WTC11 (cell line): ENCODE measurements around the gene DNTT. TPM values are rescaled to one million over a fixed set of nuclear protein-coding genes. Genes with fewer than 3 reads are reported as not detected.

Source experiments
- ATAC-seq: fragments of 200-7000 bp; cut with Tn5 transposase; 2 replicates; pipeline ENCODE4 v1.10.0; 2021; ENCODE audit warnings: mild to moderate bottlenecking, moderate library complexity
- CTCF ChIA-PET: fragments of 300-600 bp; sonication (Branson Sonifier 250); formaldehyde crosslinking; loops from one replicate; lab custom pipeline; 2021; ENCODE audit warnings: antibody characterized with exemption; lab: Charles Lee
- POLR2A ChIA-PET: fragments of 350-600 bp; sonication (Branson Sonifier 250); formaldehyde crosslinking; loops from one replicate; lab custom pipeline; 2021; ENCODE audit warnings: antibody characterized with exemption; lab: Charles Lee
- DNase-seq: peaks from one replicate; pipeline ENCODE4 v3.0.0; 2021; ENCODE audit warnings: low spot score
- H3K27ac Mint-ChIP-seq: 2 replicates; pipeline ENCODE4 v1.8.0; 2021; ENCODE audit warnings: mixed read lengths
- H3K27me3 Mint-ChIP-seq: 2 replicates; pipeline ENCODE4 v1.8.0; 2021; ENCODE audit warnings: low read depth, mild to moderate bottlenecking, moderate library complexity, mixed read lengths
- H3K36me3 Mint-ChIP-seq: 2 replicates; pipeline ENCODE4 v1.8.0; 2021; ENCODE audit warnings: mixed read lengths
- H3K4me1 Mint-ChIP-seq: 2 replicates; pipeline ENCODE4 v1.8.0; 2022; ENCODE audit warnings: mixed read lengths
- H3K4me3 Mint-ChIP-seq: 2 replicates; pipeline ENCODE4 v1.8.0; 2021; ENCODE audit warnings: mild to moderate bottlenecking, moderate library complexity, mixed read lengths
- H3K9me3 Mint-ChIP-seq: 2 replicates; pipeline ENCODE4 v1.8.0; 2021; ENCODE audit warnings: mixed read lengths
- ATF1 ChIP-seq: sonication (generic); formaldehyde crosslinking; IDR thresholded peaks from 2 replicates; pipeline ENCODE4 v1.8.1; 2023; ENCODE audit warnings: mild to moderate bottlenecking, moderate library complexity, missing genetic modification reagents
- CBFB ChIP-seq: sonication (generic); formaldehyde crosslinking; IDR thresholded peaks from 2 replicates; pipeline ENCODE4 v1.8.1; 2022; ENCODE audit warnings: mild to moderate bottlenecking, low read depth, missing genetic modification reagents
- CREM ChIP-seq: sonication (generic); formaldehyde crosslinking; IDR thresholded peaks from 2 replicates; pipeline ENCODE4 v1.8.1; 2022; ENCODE audit warnings: mild to moderate bottlenecking, missing genetic modification reagents, moderate library complexity
- EMX1 ChIP-seq: fragments of 250-450 bp; sonication (Bioruptor Pico); IDR thresholded peaks from 2 replicates; pipeline ENCODE4 v1.8.0; 2021; ENCODE audit warnings: mild to moderate bottlenecking
- FOXK1 ChIP-seq: sonication (generic); formaldehyde crosslinking; IDR thresholded peaks from 2 replicates; pipeline ENCODE4 v1.8.0; 2022; ENCODE audit warnings: mild to moderate bottlenecking, moderate library complexity, missing genetic modification reagents
- FOXP1 ChIP-seq: sonication (generic); formaldehyde crosslinking; IDR thresholded peaks from 2 replicates; pipeline ENCODE4 v1.8.0; 2022; ENCODE audit warnings: missing genetic modification reagents, mild to moderate bottlenecking, moderate library complexity, borderline replicate concordance
- MXD4 ChIP-seq: fragments of 250-450 bp; sonication (Bioruptor Pico); IDR thresholded peaks from 2 replicates; pipeline ENCODE4 v1.8.0; 2021; ENCODE audit warnings: mild to moderate bottlenecking, moderate library complexity, borderline replicate concordance
- NFATC4 ChIP-seq: fragments of 250-450 bp; sonication (Bioruptor Pico); IDR thresholded peaks from 2 replicates; pipeline ENCODE4 v1.9.0; 2021; ENCODE audit warnings: mild to moderate bottlenecking
- NR3C1 ChIP-seq: sonication (generic); formaldehyde crosslinking; conservative IDR thresholded peaks from 2 replicates; pipeline ENCODE4 v1.8.1; 2023; ENCODE audit warnings: low read depth, mild to moderate bottlenecking, missing genetic modification reagents
- ZBTB21 ChIP-seq: sonication (generic); formaldehyde crosslinking; IDR thresholded peaks from 2 replicates; pipeline ENCODE4 v1.8.1; 2023; ENCODE audit warnings: mild to moderate bottlenecking, missing genetic modification reagents, borderline replicate concordance
- ZNF423 ChIP-seq: fragments of 250-450 bp; sonication (Bioruptor Pico); IDR thresholded peaks from 2 replicates; pipeline ENCODE4 v2.1.2; 2022; ENCODE audit warnings: mild to moderate bottlenecking, moderate library complexity
- total RNA-seq: library from RNA; stranded (reverse); gene quantifications from 3 replicates; pipeline ENCODE4 v1.2.3, GENCODE V29; 2021
- TF ChIP-seq, protein P1 (sequence below): fragments of 250-450 bp; sonication (Bioruptor Pico); IDR thresholded peaks from 2 replicates; pipeline ENCODE4 v1.9.0; 2021; ENCODE audit warnings: moderate library complexity, mild to moderate bottlenecking, inconsistent platforms, borderline replicate concordance
- TF ChIP-seq, protein P2 (sequence below): fragments of 250-450 bp; sonication (Bioruptor Pico); IDR thresholded peaks from 2 replicates; pipeline ENCODE4 v1.8.0; 2021; ENCODE audit warnings: mild to moderate bottlenecking
- TF ChIP-seq, protein P3 (sequence below): sonication (generic); formaldehyde crosslinking; IDR thresholded peaks from 2 replicates; pipeline ENCODE4 v1.8.0; 2022; ENCODE audit warnings: mild to moderate bottlenecking, missing genetic modification reagents
- TF ChIP-seq, protein P4 (sequence below): sonication (generic); formaldehyde crosslinking; IDR thresholded peaks from 2 replicates; pipeline ENCODE4 v1.8.1; 2023; ENCODE audit warnings: mild to moderate bottlenecking, missing genetic modification reagents
- TF ChIP-seq, protein P5 (sequence below): fragments of 250-450 bp; sonication (Bioruptor Pico); IDR thresholded peaks from 2 replicates; pipeline ENCODE4 v1.9.0; 2021; ENCODE audit warnings: mild to moderate bottlenecking

Gene DNTT
- total RNA-seq, 1 experiment from 2014 or later: not detected

DNA sequence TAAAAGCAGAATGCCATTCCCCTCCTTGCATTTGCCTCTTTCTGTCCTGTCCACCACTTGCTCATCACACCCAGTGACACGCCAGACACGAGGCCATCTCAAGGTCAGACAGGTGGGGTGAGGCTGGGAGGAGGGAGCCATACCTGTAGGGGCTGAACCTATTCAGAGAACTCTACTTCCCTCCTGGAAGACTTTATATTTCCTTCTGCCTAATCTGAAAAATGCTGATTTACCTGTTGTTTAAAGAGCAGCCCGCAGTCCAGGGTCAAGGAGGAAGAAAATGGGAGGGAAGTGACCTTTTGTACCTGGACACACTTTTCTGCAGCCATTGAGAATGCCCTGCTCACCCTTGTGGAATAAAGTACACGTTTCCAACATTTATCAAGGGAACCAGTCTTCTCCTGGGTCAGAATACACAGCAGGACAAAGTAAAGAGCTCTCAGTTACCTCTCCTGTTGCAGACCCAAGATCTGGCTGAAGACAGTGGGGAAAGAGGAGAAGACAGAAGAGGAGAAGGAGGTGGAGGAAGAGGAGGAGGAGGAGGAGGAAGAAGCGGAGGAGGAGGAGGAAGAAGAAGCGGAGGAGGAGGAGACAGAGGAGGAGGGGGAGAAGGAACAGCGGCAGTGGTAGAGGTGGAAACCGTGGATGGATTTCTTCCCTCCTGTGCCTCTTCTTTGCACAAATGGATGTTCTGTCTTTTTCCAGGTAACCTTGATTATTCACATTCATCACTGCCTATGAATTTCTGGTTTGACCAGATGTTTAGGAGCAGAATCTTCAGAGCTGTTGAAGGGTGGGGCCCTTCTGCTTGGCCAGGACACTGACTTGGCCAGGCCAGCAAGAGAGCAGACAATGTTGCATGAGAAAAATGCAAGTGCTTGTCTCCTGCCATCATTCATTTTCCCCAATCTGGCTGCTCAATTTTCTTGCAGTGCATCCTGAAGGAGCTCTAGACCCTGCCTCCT is 31.6 kb upstream of the DNTT start:
- H3K9me3 Mint-ChIP-seq: no peaks in the 10 kb centered on the region
- CTCF ChIA-PET: no interaction called here
- peaks cover 3% of the 10 kb centered on the region for H3K4me1 Mint-ChIP-seq
- no peak overlapping the region for H3K4me3 Mint-ChIP-seq
- TF ChIP-seq NFATC4 (no peak), ATF1 (CRISPR knock-in tag) (no peak), ZNF423 (no peak), FOXP1 (no peak)
- TF ChIP-seq, all 79 proteins: peak for 0
- POLR2A ChIA-PET: interaction anchor here (0.7 kb wide), 1 partner anchor 490 kb away, joined by 3 read pairs; no protein-coding TSS in a partner anchor
- H3K27me3 Mint-ChIP-seq: no peaks in the 10 kb centered on the region; the same call in 1 of the 2 replicates
- ATAC-seq (no peak), DNase-seq (no peak)
- H3K36me3 Mint-ChIP-seq: no peaks in the 10 kb centered on the region
- no peak overlapping the region for H3K27ac Mint-ChIP-seq

DNA sequence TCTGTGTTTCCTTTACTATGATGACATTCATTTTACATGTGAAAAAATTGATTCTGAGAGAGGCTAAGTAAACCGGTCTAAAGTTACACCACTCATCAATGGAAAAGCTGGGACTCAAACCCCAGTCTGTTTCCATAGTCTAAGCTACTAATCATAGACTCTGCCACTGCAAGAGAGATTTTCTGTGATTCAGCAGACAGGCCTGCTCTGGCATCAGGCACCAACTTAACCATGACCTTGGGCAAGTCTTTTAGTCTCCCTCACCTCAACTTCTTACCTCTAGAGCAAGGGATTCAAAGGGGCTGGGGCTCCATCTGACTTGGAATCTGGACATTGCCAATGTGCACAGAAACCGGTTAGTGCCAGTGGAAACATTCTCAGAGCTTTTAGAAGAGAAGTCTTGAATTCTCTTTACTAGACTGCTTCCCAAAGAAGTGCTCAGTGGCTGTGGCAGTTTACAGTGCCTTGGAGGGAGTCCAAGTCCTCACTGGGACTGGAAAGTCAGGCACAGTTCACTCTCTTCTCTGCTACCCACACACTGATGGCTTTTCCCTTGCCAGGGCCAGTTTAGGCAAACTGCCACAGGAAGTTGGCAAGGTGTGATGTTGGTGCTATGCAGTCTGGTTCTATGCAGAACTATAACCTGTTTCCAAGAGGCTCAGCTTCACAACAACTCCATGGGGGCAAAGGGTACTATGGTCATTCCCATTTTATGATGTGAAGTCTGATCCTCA is 28.4 kb upstream of the DNTT start:
- no peak overlapping the region for H3K27ac Mint-ChIP-seq
- H3K27me3 Mint-ChIP-seq: no peaks in the 10 kb centered on the region; the same call in 1 of the 2 replicates
- no peak overlapping the region for H3K4me3 Mint-ChIP-seq
- no peaks in the 10 kb centered on the region for H3K9me3 Mint-ChIP-seq
- CTCF ChIA-PET: interaction anchor here (1.0 kb wide), 1 partner anchor 46 kb away, joined by 3 read pairs; no protein-coding TSS in a partner anchor
- ATAC-seq (no peak), DNase-seq (no peak)
- POLR2A ChIA-PET: no interaction called here
- no peaks in the 10 kb centered on the region for H3K36me3 Mint-ChIP-seq
- peaks cover 3% of the 10 kb centered on the region for H3K4me1 Mint-ChIP-seq
- TF ChIP-seq, protein P1, sequence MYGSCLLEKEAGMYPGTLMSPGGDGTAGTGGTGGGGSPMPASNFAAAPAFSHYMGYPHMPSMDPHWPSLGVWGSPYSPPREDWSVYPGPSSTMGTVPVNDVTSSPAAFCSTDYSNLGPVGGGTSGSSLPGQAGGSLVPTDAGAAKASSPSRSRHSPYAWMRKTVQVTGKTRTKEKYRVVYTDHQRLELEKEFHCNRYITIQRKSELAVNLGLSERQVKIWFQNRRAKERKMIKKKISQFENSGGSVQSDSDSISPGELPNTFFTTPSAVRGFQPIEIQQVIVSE (CRISPR knock-in tag): no peak
- no peak for TF ChIP-seq CBFB (CRISPR knock-in tag)
- TF ChIP-seq EMX1: no peak
- no peak for TF ChIP-seq NR3C1 (CRISPR knock-in tag)
- TF ChIP-seq, protein P2, sequence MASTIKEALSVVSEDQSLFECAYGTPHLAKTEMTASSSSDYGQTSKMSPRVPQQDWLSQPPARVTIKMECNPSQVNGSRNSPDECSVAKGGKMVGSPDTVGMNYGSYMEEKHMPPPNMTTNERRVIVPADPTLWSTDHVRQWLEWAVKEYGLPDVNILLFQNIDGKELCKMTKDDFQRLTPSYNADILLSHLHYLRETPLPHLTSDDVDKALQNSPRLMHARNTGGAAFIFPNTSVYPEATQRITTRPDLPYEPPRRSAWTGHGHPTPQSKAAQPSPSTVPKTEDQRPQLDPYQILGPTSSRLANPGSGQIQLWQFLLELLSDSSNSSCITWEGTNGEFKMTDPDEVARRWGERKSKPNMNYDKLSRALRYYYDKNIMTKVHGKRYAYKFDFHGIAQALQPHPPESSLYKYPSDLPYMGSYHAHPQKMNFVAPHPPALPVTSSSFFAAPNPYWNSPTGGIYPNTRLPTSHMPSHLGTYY (CRISPR knock-in tag): no peak
- TF ChIP-seq, protein P3, sequence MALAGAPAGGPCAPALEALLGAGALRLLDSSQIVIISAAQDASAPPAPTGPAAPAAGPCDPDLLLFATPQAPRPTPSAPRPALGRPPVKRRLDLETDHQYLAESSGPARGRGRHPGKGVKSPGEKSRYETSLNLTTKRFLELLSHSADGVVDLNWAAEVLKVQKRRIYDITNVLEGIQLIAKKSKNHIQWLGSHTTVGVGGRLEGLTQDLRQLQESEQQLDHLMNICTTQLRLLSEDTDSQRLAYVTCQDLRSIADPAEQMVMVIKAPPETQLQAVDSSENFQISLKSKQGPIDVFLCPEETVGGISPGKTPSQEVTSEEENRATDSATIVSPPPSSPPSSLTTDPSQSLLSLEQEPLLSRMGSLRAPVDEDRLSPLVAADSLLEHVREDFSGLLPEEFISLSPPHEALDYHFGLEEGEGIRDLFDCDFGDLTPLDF (CRISPR knock-in tag): no peak

DNA sequence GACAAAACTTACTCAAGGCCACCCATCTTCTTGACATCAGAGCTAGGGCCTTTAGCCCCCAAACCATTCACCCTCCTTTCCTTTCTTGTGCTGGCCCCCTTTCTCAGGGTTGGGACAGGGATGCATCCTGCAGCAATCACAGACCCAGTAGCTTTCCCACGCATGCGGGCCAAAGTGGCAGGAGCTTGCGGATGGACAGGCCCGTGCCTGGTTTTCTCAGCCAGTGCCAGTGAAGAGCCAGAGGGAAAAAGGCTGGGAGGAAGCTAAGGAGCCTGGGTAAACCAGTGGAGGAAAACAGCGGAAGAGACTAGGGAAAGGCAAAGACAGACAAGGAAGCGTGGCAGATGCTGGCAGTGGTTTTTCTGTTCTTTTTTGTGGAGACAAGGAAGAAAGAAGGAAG is 27.8 kb upstream of the DNTT start:
- ATAC-seq: no peak
- H3K36me3 Mint-ChIP-seq: no peaks in the 10 kb centered on the region
- no peaks in the 10 kb centered on the region for H3K9me3 Mint-ChIP-seq
- TF ChIP-seq MXD4 (CRISPR knock-in tag) (no peak), ZBTB21 (CRISPR knock-in tag) (no peak), CREM (CRISPR knock-in tag) (no peak), FOXK1 (no peak)
- TF ChIP-seq, protein P4, sequence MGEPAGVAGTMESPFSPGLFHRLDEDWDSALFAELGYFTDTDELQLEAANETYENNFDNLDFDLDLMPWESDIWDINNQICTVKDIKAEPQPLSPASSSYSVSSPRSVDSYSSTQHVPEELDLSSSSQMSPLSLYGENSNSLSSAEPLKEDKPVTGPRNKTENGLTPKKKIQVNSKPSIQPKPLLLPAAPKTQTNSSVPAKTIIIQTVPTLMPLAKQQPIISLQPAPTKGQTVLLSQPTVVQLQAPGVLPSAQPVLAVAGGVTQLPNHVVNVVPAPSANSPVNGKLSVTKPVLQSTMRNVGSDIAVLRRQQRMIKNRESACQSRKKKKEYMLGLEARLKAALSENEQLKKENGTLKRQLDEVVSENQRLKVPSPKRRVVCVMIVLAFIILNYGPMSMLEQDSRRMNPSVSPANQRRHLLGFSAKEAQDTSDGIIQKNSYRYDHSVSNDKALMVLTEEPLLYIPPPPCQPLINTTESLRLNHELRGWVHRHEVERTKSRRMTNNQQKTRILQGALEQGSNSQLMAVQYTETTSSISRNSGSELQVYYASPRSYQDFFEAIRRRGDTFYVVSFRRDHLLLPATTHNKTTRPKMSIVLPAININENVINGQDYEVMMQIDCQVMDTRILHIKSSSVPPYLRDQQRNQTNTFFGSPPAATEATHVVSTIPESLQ: no peak
- TF ChIP-seq, protein P5, sequence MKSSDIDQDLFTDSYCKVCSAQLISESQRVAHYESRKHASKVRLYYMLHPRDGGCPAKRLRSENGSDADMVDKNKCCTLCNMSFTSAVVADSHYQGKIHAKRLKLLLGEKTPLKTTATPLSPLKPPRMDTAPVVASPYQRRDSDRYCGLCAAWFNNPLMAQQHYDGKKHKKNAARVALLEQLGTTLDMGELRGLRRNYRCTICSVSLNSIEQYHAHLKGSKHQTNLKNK (CRISPR knock-in tag): no peak
- TF ChIP-seq, all 79 proteins: peak for 0
- ChIA-PET CTCF (no interaction called here), POLR2A (no interaction called here)
- Mint-ChIP-seq H3K27ac (no peak overlapping the region), H3K27me3 (no peaks in the 10 kb centered on the region; the same call in 1 of the 2 replicates), H3K4me3 (no peak overlapping the region), H3K4me1 (peaks cover under 1% of the 10 kb centered on the region)
- no peak for DNase-seq
